HTERT RPE-1 (cell line): ENCODE results near the gene DRD3.

Experiments
- in situ Hi-C: fragments of 300-500 bp; cut with MboI; formaldehyde crosslinking; loops from 4 replicates; pipeline ENCODE4 v1.14.3; 2020; ENCODE audit warnings: low sequenced_read_pairs

DRD3 gene

GRCh38 chr3:114080201-114080600 is 98.7 kb downstream of the DRD3 start:
- in situ Hi-C loops, result no loop called here

- in situ Hi-C loops, result no loop called here
Measured at GRCh38 chr3:114079761-114080160, 99.1 kb downstream of the DRD3 start.

- in situ Hi-C loops, result no loop called here
Measured at GRCh38 chr3:114078126-114078525, 100.7 kb downstream of the DRD3 start.
